Posterior cingulate gyrus (tissue), 11 donors: Measurements from ENCODE around the gene WDR1.

Experiments used
- DNase-seq, 10 donors: peaks; one replicate each; pipeline versions ENCODE4 v3.0.0 to v3.0.0-alpha.2; 2020 to 2021; ENCODE audit warnings: mixed read lengths in 3 of 10
- intact Hi-C: fragments of 100-400 bp; cut with DNase I; formaldehyde crosslinking; loops from one replicate; pipeline ENCODE4 v1.15.1; 2023

The WDR1 gene

DNA sequence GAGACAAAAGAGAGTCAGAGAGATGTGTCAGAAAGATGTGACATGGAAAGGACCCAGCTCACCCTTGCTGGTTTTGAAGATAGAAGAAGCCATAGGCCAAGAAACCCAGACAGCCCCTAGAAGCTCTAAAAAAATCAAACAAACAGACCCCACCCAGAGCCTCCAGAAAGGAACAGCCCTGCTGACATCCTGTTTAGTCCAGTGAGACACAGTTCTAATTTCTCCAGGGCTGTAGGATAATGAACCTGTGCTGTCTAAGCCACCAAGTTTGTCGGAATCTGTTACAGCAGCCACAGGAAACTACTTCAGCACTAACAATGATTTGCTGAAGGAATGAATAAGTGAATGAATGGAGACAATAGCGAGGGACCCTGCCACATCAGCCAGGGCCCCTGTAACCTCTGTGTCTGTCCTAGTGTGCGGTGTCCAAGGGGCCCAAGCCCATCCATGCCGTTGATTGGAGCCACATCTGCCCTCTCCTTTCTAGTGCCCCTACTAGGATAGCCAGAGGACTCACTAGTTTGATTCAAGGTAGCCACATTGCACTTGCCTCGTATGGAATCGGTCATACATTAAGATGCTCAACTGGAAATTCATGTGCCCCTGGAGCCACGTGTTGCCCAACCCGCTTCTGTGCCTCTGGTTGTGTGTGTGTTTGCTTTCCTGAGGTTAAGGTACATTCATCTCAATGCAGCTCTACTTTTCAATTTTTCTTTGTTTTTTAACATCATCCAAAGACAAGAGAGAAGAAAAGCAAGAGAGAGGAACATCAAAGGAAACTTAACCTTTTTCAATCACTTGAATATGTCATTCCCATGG, 62.8 kb downstream of the WDR1 start:
- intact Hi-C loops = no loop called here

DNA sequence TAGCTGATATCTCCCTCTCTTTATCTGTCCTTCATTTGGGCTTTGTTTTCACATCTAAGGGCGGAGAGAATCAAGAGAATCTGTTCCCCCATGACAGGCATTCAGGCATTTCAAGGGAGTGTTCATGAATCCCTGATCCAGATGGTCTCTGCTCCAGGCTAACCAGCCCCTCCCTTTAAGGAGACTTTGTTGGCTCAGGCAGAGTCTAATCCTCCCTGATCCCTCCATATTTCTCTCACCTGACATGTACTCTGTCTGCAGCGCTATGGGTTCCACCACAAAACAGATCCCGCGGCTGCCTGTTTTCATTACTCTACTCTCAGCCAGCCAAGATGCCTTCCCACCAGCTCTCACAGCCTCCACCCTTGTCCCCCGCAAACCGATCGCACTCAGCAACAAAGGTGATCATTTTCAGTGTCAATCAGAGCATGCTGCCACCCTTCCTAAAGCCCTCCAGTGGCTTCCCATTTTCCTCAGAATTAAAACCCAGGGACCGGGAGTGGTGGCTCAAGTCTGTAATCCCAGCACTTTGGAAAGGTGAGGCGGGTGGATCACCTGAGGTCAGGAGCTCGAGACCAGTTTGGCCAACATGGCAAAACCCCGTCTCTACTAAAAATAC, 65.0 kb downstream of the WDR1 start:
- DNase-seq = peak in 1 of 10 donors; percentile 43
- intact Hi-C loops = no loop called here

More for the DNA sequence above, 62.8 kb downstream of the WDR1 start:
- no peak for DNase-seq

DNA sequence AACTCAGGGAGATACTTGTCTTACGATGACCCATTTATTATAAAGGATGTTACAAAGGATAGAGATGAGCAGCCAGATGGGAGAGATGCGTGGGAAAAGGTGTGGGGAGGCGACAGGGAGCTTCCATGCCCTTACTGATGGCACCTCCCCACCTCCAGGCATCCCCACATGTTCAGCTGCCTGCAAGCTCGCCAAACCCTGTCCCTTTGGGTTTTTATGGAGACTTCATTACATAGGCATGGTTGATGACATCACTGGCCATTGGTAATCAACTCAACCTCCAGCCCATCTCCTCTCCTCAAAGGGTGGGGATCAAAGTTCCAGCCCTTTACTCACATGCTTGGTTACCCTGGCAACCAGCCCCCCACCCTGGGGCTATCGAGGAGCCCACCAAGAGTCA, 65.9 kb downstream of the WDR1 start:
- no peak for DNase-seq

DNA sequence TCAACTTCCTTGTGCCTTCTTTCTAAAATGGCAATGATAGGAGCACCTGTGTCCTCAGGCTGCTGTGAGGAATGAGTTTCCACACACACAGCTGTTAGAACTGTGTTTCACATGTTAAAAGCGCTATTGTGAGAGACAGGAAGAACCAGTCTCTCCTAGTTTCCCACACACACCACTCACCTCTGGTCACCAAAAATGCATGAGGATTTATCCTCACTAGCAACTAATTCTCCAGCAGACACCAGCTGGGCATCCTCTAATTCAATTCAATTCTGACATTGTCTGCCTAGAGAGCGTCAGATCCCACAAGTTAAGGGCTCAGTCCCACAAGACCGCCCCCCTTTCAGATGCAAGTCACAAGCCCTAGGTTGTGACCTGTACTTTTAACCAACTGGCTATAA, 66.3 kb downstream of the WDR1 start:
- intact Hi-C loops = no loop called here
- DNase-seq = no peak

More for the DNA sequence above, 65.9 kb downstream of the WDR1 start:
- intact Hi-C loops = no loop called here

DNA sequence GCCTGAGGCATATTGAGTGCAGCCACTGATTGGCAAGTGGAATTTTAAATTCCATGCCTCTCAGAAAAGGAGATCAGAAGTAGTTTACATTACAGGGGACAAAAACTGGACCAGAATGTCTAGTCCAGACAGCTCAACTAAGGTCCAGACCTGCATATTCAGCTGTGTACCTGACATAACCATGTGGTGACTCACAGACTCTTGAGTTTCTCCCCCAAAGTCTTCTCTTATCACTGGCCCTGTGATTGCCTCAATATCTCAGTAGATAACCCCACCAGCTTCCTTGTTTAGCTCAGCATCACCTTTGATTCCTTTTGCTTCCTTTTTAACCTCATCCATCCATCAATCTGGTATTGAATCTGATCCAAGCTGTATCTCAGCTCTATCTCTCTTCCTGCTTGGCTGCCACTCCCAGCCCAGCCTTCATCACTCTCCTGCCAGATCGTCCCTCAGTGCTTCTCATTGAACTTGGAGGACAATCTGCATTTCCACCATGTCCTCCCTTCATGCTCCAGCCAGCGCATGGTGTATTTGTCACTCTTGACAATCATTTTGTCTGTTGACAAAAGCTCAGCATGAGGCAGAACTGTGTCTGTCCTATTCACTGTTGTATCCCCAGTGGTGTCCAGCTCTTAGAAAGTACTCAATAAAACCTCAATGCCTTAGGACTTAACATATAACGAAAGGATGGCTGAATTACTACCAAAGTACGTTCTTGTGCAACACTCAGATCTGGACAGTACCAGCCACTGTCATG, 67.5 kb downstream of the WDR1 start:
- DNase-seq = no peak
- intact Hi-C loops = no loop called here

DNA sequence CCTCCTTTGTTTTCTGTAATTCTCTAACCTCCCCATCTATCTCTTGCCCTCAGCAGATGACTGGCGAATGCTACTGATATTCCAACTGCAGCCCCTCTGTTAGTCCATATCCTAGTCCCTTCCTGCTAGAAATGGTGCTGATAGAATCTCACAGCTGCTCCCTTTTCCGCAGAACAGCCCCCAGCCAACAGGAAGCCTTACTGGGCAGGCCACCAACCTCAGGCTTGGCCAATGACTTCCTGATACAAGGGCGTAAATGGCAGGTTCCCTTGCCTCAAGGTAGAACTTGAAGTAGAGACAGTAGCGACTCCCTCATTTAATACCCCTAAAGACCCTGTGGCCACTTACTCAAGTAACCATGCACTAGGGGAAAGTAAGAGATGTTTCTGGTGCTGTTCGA, 68.6 kb downstream of the WDR1 start:
- intact Hi-C loops = no loop called here

DNA sequence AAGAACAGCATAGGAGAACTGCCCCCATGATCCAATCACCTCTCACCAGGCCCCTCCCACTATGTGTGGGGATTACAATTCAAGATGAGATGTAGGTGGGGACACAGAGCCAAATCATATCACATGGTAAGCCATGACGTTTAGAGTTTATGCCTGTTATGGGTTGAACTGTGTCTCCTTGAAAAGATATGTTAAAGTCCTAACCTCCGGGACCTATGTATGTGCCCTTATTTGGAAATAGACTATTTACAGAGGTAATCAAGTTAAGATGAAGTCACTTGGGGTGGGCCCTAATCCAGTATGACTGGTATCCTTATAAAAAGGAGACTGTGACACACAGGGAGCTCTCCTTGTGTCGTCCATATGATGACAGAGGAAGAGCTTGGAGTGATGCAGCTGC, 70.1 kb downstream of the WDR1 start:
- intact Hi-C loops = no loop called here
- no peak for DNase-seq

More for the DNA sequence above, 68.6 kb downstream of the WDR1 start:
- DNase-seq = peak in 1 of 10 donors; percentile 49

DNA sequence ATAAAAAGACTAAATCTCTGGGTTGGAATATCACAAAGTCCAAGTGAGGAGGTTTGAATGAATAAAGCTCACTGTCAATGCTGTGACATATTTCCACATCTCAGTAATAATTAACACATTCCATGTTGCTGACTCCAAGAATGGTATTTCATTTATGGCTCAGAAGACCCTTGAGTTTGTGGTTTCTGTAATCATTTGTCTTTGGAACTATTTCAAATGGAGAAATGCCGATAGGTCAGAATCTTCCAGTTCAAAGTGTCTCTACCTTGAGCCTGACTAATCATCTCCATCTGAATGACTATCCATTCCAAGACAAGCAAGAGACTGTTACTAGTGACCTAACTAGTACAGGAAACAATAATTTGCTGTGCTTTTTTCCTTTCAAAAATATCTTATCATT, 71.1 kb downstream of the WDR1 start:
- no peak for DNase-seq

DNA sequence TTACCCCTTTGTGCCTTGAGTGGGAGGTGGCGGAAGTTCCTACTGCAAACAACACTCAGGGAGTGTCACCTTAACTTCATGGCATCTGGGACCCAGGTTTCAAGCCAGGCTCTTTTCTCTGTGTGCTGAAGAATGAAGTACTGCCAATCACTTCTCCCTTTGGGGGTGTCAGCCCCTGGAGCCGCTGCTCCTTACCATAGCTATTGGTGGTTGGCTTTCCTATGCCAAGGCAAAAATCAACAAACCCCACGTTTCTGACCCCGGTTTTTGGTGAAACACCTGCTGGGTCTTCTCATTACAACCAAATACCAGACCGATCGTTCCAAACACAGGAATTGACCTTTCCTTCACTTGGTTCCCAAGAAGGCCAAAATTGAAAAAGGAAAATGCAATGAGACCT, 75.6 kb downstream of the WDR1 start:
- intact Hi-C loops = no loop called here
- no peak for DNase-seq

More for the DNA sequence above, 71.1 kb downstream of the WDR1 start:
- intact Hi-C loops = no loop called here

DNA sequence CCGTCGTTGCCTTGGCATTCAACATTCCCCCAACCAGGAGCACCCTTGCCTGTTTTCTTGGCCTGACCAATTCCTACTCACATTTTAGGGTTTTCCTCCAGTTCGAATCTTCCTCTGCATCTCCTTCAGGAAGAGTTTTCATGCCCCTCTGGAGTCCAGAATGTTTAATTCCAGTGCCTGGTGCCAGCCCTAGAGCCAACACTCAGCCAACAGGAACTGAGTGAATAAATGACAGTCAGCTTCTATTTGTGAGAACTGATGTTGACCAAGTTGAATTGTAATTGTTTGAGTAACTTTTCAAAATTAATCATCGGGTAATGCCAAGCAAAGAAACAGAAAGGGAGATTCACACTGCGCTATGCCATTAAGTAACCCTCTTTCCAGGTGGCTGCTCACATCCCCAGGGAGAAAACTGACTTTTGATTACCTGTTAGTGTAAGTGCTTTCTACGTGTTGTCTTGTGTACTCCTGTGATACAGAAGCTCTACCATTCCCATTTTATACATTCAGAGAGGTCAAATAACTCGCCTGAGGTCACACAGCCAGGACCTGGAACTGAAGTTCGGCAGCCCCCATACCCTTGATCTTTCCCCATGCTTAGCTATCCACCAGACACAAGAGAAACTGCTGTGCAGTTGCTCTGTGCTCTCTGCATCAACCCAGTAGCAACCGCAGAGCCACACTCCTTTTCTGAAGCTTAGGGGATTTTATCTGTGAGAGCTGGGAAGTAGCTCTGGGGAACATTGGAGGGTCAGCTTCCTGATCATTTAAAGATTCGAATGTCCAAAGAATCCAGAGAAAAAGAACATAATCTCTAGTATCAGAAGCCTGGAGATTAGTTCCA, 76.3 kb downstream of the WDR1 start:
- no peak for DNase-seq
- intact Hi-C loops = no loop called here

DNA sequence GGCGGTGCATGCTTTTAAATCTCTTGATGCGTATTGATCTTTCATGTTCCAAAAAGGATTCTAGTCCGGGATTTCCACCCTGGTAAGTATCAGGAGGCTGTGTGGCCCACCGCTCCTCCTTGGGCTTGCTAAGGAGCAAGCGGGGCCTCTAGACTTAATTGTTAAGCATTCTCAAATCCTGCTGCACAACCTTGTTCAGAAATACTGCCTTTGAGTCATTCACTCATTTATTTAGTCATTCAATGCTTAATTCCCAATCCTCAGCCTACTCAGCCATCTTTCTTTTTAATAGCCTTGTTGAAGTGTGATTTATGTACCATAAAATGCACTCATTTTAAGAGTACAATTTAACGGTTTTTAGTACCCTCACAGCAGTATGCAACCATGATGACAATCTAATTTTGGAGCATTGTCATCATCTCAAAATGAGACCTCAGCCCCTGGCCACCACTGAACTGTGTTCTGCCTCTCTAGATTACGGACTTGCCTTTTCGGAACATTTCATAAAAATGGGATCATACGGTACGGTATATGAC, 79.7 kb downstream of the WDR1 start:
- no peak for DNase-seq
- intact Hi-C loops = no loop called here

DNA sequence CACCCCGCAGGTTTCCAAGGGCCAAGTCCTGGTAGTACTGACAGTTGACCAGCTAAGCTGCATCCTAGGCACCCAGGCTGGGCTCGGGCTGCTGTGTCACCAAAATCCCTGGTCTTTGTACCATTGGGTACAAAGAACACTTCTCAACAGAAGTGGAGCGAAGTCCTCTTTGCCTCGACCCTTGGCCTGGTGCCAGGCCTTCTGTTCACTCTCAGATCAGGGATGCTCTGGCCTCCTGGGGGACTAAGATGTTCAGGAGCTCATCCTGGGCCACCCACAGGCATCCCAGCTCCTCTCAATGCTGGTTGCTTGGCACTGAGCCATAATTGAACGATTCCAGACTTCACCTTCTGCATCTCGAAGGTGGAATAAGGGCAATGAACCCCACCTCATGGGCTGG, 81.5 kb downstream of the WDR1 start:
- no peak for DNase-seq
- intact Hi-C loops = no loop called here

DNA sequence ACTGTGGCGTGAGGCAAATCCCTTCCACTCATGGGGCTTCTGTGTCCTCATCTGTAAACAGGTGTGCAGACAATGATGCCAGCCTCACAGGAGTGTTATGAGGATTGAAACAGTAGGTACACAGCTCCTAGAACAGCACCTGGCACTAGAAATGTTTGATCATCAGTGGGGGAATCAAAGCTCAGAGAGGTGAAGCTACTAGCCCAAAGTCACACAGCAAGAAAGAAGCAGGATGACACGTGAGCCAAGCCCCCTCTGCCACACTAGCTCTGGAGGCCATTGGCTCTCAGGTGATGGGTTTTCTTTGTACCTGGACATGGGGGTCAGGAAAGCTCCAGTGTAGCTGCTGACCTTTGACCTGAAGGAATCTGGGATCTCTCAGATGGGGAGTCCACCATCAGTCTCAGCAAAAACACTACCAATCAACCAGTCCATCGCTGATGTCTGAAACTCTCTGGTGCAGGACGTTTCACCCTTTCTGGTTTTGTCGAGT, 81.9 kb downstream of the WDR1 start:
- intact Hi-C loops = no loop called here

DNA sequence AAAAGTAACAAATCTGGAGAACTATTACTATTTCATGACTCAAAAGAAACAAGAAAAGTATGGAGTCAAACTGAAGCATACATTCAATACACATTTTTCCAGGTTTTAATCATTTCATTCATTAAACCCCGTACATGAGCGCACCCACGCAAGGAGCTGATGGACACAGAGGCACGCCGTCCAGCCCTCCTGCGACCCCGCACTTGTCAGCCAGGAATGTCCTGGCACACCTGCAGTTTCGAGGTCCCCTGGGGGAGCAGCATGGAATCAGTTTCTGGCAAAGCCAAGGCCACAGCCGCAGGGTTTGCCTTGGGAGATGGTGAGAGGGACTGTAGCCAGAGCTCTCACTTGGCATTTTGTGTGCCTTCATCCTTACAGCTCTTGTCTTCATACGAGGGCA, 82.5 kb downstream of the WDR1 start:
- intact Hi-C loops = no loop called here
- no peak for DNase-seq

More for the DNA sequence above, 81.9 kb downstream of the WDR1 start:
- DNase-seq = no peak

DNA sequence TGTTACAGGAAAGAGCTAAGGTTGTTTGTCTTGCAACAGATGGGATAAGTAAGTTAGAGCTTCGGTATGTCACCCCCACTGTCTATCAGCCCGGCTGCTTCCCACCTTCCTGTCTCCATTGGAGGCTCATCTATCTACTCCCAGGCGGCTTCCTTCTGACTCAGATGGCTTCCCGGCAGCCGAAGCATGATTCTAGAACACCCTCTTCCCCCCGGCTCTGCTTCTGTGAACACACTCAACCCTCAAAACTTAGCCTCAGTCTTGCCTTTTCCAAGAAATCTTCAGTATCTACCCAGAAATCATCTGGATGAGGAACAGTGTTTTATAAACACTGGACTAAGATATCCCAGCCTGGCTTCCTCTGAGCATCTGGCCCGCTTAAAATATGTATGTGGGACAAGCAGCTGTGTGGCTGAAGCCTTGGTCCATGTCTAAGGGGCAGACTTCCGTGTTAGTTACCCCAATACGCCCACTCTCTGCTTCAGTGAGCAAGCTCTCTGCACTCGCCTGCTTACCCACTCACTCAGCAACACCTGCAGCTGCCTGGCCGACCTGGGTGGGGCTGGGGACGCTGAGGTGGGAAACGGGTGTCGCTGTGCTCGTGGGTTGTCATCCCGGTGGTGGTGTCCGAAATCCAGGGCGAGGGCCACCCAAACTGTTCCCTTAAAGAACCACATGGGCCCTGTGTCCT, 83.3 kb downstream of the WDR1 start:
- intact Hi-C loops = no loop called here
- no peak for DNase-seq

DNA sequence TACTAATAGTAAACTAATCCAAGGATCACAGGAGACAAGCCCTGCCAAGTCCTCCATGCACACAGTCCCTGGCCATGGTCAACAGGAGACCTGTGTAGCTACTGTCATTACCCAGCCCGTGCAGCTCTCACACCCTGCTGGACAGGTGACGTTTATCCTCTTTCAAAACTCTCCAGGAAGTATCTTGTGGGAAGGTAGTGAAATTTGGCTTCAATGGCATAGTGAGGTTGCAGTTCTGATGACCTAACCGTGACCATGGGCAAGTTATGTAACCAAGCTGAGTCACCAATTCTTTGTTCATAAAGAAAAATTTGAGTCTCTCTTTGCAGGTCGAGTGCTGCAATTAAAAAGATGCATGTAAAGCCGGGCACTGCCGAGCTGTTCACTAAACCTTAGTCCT, 84.0 kb downstream of the WDR1 start:
- no peak for DNase-seq
- intact Hi-C loops = no loop called here

DNA sequence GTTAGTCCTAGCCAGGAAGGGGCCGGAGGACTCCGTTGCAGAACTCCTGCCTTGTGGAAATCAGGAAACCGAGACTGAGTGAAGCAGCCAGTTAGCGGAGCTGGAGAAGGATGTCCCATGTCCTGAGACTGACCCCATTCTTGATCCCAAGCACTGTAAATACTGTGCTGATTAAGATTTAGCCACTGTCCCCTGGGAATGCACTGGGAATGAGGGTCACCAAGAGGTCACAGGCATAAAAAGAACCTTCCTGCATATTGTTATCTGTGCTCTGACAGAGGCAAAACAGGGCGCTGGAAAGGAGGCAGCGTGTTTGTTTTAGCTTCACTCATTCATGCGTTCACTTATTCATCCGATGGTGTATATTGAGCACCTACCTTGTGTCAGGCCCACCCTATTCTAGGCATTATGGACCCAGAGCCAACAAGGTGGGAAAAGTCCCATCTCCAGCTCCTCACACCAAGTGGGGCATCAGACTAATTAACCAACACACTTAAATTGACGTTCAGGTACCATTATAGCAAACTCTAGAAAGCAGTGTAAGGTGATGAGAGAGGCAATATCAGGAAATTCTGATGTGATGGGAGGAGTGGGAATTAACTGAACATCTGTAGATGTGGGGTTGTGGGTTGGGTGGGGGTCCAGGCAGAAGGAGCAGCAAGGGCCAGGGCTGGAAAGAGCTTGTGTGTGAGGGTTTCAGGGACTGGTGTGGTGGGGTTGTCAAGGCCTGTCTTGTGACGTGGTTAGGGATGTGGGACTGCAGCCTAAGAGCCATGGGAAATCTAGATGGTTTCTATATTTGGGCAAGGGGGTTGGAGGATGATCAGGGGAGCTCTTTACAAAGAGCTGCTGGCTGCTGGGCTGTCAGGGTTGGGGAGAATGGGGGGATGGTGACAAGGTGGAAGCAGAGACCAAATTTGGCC, 84.7 kb downstream of the WDR1 start:
- intact Hi-C loops = no loop called here
- DNase-seq = no peak

DNA sequence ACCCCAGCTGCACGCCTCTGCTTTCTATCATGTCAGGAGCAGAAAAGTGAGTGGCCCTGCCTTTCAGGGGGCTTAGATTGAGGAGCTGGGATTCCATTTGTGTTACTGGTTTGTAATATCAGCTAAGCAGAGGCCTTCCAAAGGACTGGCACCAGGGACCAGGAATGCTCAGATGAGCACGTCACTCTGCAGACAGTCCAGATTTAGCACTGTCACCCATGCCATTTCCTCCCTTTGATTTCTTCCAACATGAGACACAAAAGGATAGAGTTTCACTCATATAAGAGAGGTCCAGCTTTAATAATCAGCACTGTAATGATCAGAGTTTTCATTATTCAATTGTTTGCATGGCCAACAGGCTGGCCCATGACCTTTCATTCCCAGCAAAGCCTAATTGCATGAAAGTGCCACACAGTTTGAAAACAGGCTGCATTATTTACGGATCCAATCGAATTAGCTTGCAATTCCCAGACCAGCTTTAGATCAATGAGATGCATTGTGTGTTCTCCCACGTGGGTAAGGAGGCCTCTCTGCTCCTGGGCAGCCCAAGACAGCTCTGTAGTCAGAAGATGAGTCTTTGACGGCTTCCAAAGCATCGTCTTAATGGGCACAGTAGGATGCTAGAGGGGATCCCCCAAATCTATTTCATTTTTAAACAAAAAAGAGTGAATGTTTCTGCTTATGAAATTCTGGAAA, 85.5 kb downstream of the WDR1 start:
- intact Hi-C loops = no loop called here
- peak in 1 of 10 donors; percentile 28 for DNase-seq
